LHCN-M2 (cell line): ENCODE measurements around the gene B4GALT7. TPM values are rescaled to one million over a fixed set of nuclear protein-coding genes. Genes with fewer than 3 reads are reported as not detected.
"Not testable (repeated sequence)": the region's sequence is repeated elsewhere in the genome, so short reads cannot be mapped to it uniquely, and the experiment has no call there.

Experiments used
- DNase-seq: peaks from one replicate; pipeline ENCODE4 v3.0.0-alpha.2; 2012; ENCODE audit warnings: low read depth
- total RNA-seq: library from RNA; depleted of rRNA; stranded (reverse); fragments of >200 nt; gene quantifications from 2 replicates; pipeline ENCODE4 v1.2.3, GENCODE V29; 2014; rRNA removed

Gene B4GALT7
- total RNA-seq, 1 experiment from 2014 or later = 28.8 TPM

DNA sequence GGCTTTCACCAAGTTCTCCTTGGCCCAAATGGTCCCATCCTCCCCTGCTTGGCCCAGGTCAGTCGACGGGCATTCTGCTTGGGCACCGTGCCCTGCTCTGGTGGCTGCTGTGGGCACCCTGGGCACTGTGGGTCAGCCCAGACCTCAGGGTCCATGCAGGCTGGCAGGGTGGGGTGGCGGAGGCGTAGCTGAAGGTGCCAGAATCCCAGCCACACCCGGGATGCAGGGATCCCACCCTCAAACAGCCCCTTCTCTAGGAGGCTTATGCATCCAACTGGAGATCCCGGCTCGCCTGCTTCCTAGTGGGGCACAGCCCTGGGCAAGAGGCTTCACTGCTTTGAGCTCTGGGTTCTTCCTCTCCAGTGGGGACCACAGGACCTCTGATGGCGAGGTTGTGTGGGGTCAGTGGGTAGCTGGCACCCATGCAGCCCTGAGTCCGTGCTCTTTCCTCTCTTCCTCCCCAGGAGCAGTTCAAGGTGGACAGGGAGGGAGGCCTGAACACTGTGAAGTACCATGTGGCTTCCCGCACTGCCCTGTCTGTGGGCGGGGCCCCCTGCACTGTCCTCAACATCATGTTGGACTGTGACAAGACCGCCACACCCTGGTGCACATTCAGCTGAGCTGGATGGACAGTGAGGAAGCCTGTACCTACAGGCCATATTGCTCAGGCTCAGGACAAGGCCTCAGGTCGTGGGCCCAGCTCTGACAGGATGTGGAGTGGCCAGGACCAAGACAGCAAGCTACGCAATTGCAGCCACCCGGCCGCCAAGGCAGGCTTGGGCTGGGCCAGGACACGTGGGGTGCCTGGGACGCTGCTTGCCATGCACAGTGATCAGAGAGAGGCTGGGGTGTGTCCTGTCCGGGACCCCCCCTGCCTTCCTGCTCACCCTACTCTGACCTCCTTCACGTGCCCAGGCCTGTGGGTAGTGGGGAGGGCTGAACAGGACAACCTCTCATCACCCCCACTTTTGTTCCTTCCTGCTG lies 9.4 kb downstream of the B4GALT7 start:
- no peak for DNase-seq

GRCh38 chr5:177610131-177610769 lies 10.3 kb downstream of the B4GALT7 start:
- no peak for DNase-seq

DNA sequence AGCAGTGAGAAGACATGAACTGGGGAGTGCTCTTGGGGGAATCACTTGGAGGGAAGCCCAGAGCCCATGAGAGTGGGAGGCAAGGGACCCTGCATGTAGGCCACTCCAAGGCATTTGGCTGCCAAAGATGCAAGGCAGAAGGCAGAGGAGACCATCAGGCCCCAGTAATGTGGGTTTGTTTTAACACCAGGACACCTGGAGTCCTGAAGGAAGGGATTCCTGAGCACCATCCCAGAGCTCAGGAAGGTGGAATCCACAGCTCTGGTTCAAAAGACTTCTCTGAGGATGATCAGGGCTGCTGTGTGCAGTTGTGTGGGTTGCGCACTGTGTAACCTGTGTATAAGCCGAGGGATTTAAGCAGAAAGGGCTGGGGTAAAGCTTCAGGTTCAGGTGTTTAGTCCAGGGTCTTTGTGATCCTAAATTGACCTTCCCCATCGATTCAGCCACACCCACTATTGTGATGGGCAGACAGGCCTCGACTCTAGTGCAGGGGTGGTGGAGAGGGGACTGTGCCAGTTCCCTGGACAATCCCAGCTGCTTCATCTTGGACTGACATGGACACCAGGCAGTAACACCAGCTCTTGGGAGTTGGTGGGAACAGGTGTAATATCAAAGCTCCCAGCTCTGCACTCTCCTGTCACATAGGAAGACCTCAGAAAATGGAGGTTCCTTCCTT lies 11.0 kb downstream of the B4GALT7 start:
- DNase-seq = peak; percentile 9

GRCh38 chr5:177611446-177612214 lies 11.7 kb downstream of the B4GALT7 start:
- no peak for DNase-seq

DNA sequence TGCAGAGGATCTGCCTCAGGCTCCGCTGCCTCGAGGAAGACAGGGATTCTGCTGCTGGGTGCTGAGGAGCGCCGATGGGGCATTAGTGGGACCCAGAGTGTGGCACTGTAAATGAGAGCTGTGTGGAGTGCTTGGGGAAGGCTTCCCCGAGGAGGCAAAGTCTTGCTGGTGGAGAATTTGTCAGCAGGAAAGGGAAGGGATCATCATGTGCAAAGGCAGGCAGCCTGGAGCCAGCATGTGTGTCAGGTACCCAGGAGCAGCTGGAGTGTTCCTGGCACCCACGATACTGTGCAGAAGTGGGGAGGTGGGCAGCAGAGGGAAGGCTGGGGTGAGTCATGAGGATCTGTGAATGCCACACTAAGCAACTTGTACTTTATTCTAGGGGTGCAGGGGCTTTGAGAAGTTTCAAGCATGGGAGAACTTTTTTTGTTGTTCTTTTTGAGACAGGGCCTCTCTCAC lies 12.3 kb downstream of the B4GALT7 start:
- DNase-seq = no peak

- DNase-seq = no peak
Observed at GRCh38 chr5:177620560-177620959, 20.6 kb downstream of the B4GALT7 start.

GRCh38 chr5:177624172-177624571 lies 24.2 kb downstream of the B4GALT7 start:
- DNase-seq = not testable (repeated sequence)

DNA sequence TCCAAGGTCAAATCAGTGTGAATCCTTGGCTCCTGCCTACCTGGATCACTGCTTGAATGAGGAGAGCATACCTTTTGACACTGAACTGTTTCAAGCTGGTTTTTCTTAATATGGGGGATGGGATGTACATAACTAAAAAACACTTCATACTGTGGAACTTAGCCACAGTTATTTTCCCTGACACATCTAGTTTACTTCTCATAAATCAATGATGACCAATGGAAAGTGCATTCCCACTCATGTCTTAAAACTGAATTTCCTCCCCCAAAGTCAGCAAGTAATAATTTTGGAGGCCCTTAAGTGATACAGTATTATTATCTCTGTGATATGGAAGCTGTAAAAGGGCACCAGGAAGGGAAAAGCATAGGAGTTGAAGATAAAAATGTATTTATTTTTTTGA lies 30.3 kb downstream of the B4GALT7 start:
- not testable (repeated sequence) for DNase-seq

DNA sequence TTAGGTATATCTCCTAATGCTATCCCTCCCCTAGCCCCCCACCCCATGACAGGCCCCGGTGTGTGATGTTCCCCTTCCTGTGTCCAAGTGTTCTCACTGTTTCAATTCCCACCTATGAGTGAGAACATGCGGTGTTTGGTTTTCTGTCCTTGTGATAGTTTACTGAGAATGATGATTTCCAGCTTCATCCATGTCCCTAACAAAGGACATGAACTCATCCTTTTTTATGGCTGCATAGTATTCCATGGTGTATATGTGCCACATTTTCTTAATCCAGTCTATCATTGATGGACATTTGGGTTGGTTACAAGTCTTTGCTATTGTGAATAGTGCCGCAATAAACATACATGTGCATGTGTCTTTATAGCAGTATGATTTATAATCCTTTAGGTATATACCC lies 35.0 kb downstream of the B4GALT7 start:
- not testable (repeated sequence) for DNase-seq

GRCh38 chr5:177645462-177645861 lies 45.5 kb downstream of the B4GALT7 start:
- not testable (repeated sequence) for DNase-seq

- not testable (repeated sequence) for DNase-seq
Observed at GRCh38 chr5:177651235-177651634, 51.3 kb downstream of the B4GALT7 start.

- DNase-seq = peak; percentile 12
Observed at GRCh38 chr5:177657846-177658245, 57.9 kb downstream of the B4GALT7 start.

GRCh38 chr5:177658542-177658941 lies 58.6 kb downstream of the B4GALT7 start:
- DNase-seq = not testable (repeated sequence)

Other genes starting within 250 kb of the B4GALT7 start
- 258 and 369 TPM in 2 replicates for gene LMAN2, start 248.5 kb upstream of the B4GALT7 start, total RNA-seq
- gene RGS14, start 242.2 kb upstream of the B4GALT7 start, total RNA-seq = 0.23 and 0.51 TPM in 2 replicates
- not detected in 2 replicates for gene SLC34A1, start 215.7 kb upstream of the B4GALT7 start, total RNA-seq
- gene PFN3, start 199.5 kb upstream of the B4GALT7 start, total RNA-seq = not detected in 2 replicates
- 3.1 and 3.6 TPM in 2 replicates for gene F12, start 190.6 kb upstream of the B4GALT7 start, total RNA-seq
- 23.8 TPM in 2 replicates for gene GRK6, start 173.5 kb upstream of the B4GALT7 start, total RNA-seq
- 48.0 and 55.4 TPM in 2 replicates for gene PRR7, start 153.3 kb upstream of the B4GALT7 start, total RNA-seq
- gene DBN1, start 126.5 kb upstream of the B4GALT7 start, total RNA-seq = 210 and 233 TPM in 2 replicates
- gene PDLIM7, start 102.5 kb upstream of the B4GALT7 start, total RNA-seq = 252 and 281 TPM in 2 replicates
- 7.0 and 14.8 TPM in 2 replicates for gene DOK3, start 90.3 kb upstream of the B4GALT7 start, total RNA-seq
- 153 and 185 TPM in 2 replicates for gene DDX41, start 83.2 kb upstream of the B4GALT7 start, total RNA-seq
- gene FAM193B, start 45.6 kb upstream of the B4GALT7 start, total RNA-seq = 19.8 and 24.5 TPM in 2 replicates
- 119 and 136 TPM in 2 replicates for gene TMED9, start 7.9 kb upstream of the B4GALT7 start, total RNA-seq
- not detected in 2 replicates for gene FAM153A, start 182.8 kb downstream of the B4GALT7 start, total RNA-seq